GM12878 (cell line): ENCODE results near the gene MGRN1. TPM values are rescaled to one million over a fixed set of nuclear protein-coding genes. Genes with fewer than 3 reads are reported as not detected.

Experiments
- ATAC-seq: fragments of 200-7000 bp; cut with Tn5 transposase; 3 replicates; pipeline ENCODE4 v1.9.1; 2020; ENCODE audit warnings: mild to moderate bottlenecking, moderate library complexity
- Bru-seq: library from RNA; stranded (reverse); fragments of 400-500 nt; gene quantifications from one replicate; lab custom pipeline; 2021; lab: Mats Ljungman, UMichigan
- BruChase-seq, 2 experiments: library from RNA; stranded (reverse); fragments of 400-500 nt; gene quantifications; one replicate each; lab custom pipeline; 2021; lab: Mats Ljungman, UMichigan
- BruUV-seq: library from RNA; stranded (reverse); fragments of 400-500 nt; replicated peaks from 2 replicates; lab custom pipeline; 2021; lab: Mats Ljungman, UMichigan
- CTCF ChIA-PET: fragments of 300-600 bp; sonication (Branson Sonifier 250); formaldehyde crosslinking; extraction: SDS; loops from one replicate; lab custom pipeline; 2021; ENCODE audit warnings: inconsistent platforms; lab: Yijun Ruan, JAX
- POLR2A ChIA-PET: fragments of 350-600 bp; formaldehyde crosslinking; extraction: SDS; loops from one replicate; lab custom pipeline; 2021; ENCODE audit warnings: inconsistent platforms; lab: Charles Lee
- RAD21 ChIA-PET: fragments of 300-600 bp; sonication (Branson Sonifier 250); formaldehyde crosslinking; loops from one replicate; lab custom pipeline; 2023; ENCODE audit warnings: antibody characterized with exemption; ENCODE audit not compliant: unreplicated experiment; lab: Charles Lee
- SMC1A ChIA-PET: fragments of 300-600 bp; sonication (Branson Sonifier 250); formaldehyde crosslinking; loops from one replicate; lab custom pipeline; 2023; ENCODE audit not compliant: unreplicated experiment, uncharacterized antibody; lab: Charles Lee
- DNase-seq: peaks from one replicate; pipeline ENCODE4 v3.0.0-alpha.2; 2011; ENCODE audit warnings: low read depth, low spot score
- FAIRE-seq: peaks from 3 replicates; lab custom pipeline; 2011; peaks lifted over from hg19 to GRCh38; lab: Jason Lieb, UNC
- H2AFZ ChIP-seq: 2 replicates; pipeline ENCODE4 v1.6.0; 2011; ENCODE audit warnings: low read depth, low read length, control low read depth; ENCODE audit not compliant: control insufficient read depth
- H3K27ac ChIP-seq: 2 replicates; pipeline ENCODE4 v1.5.1; 2011; ENCODE audit warnings: control low read depth; ENCODE audit not compliant: control insufficient read depth, insufficient read depth
- H3K27me3 ChIP-seq, 2 experiments: replicated peaks in 1 of 2; 2 replicates each; pipeline versions ENCODE4 v1.6.0 to v1.6.1; 2011; ENCODE audit warnings: low read length in 1 of 2; ENCODE audit not compliant: control insufficient read depth in 2 of 2, insufficient read depth in 2 of 2
- H3K36me3 ChIP-seq, 2 experiments: 2 replicates each; pipeline ENCODE4 v1.5.1; 2011; ENCODE audit warnings: low read length in 1 of 2; ENCODE audit not compliant: control insufficient read depth in 2 of 2, insufficient read depth in 2 of 2
- H3K4me1 ChIP-seq: 2 replicates; pipeline ENCODE4 v1.6.1; 2011; ENCODE audit warnings: mild to moderate bottlenecking, low read length, moderate library complexity, mixed read lengths; ENCODE audit not compliant: control insufficient read depth, insufficient read depth
- H3K4me2 ChIP-seq: 2 replicates; pipeline ENCODE4 v1.6.0; 2011; ENCODE audit warnings: control low read depth; ENCODE audit not compliant: control insufficient read depth, insufficient read depth
- H3K4me3 ChIP-seq: fragments of 200-600 bp; sonication (generic); 2 replicates; pipeline ENCODE4 v1.5.1; 2016
- H3K79me2 ChIP-seq: 2 replicates; pipeline ENCODE4 v1.6.0; 2011; ENCODE audit warnings: low read length; ENCODE audit not compliant: control insufficient read depth, insufficient read depth
- H3K9ac ChIP-seq: 2 replicates; pipeline ENCODE4 v1.8.0; 2011; ENCODE audit warnings: low read length, control low read depth, mixed read lengths; ENCODE audit not compliant: control insufficient read depth, insufficient read depth
- H3K9me3 ChIP-seq: replicated peaks from 3 replicates; pipeline ENCODE4 v1.5.1; 2011; ENCODE audit warnings: mild to moderate bottlenecking, low read length; ENCODE audit not compliant: control insufficient read depth, insufficient read depth
- H4K20me1 ChIP-seq: 2 replicates; pipeline ENCODE4 v1.6.0; 2011; ENCODE audit not compliant: control insufficient read depth, insufficient read depth
- BACH1 ChIP-seq: fragments of 450-650 bp; IDR thresholded peaks from 2 replicates; pipeline ENCODE4 v1.6.1; 2017; ENCODE audit warnings: mild to moderate bottlenecking, borderline replicate concordance
- HDAC2 ChIP-seq: fragments of 200-600 bp; sonication (generic); IDR thresholded peaks from 2 replicates; pipeline ENCODE4 v1.6.1; 2017
- NR2C2 ChIP-seq: IDR thresholded peaks from 2 replicates; pipeline ENCODE4 v1.6.1; 2011; ENCODE audit warnings: borderline replicate concordance, low read depth; ENCODE audit not compliant: control insufficient read depth, insufficient read length
- PAX8 ChIP-seq: fragments of 450-650 bp; IDR thresholded peaks from 2 replicates; pipeline ENCODE4 v1.6.1; 2017; ENCODE audit warnings: mild to moderate bottlenecking, moderate library complexity
- RAD51 ChIP-seq: fragments of 450-650 bp; IDR thresholded peaks from 2 replicates; pipeline ENCODE4 v1.6.1; 2016; ENCODE audit warnings: moderate library complexity, mild to moderate bottlenecking, inconsistent platforms
- RB1 ChIP-seq: fragments of 450-650 bp; formaldehyde crosslinking; IDR thresholded peaks from 2 replicates; pipeline ENCODE4 v1.6.1; 2017; ENCODE audit warnings: mild to moderate bottlenecking, borderline replicate concordance
- TCF7 ChIP-seq: IDR thresholded peaks from 2 replicates; pipeline ENCODE4 v1.6.1; 2014; ENCODE audit warnings: antibody characterized with exemption, borderline replicate concordance
- WGBS: methylation state at CpG from one replicate; pipeline ENCODE4 v1.1.6; 2016; ENCODE audit warnings: low lambda C conversion rate; ENCODE audit not compliant: insufficient replicate concordance, insufficient coverage; ENCODE audit errors: missing lambda C conversion rate; 5-methylcytosine and 5-hydroxymethylcytosine counted together
- in situ Hi-C: fragments of 300-500 bp; cut with MboI; formaldehyde crosslinking; loops from 9 replicates; pipeline ENCODE4 v1.14.3; 2018; ENCODE audit warnings: mixed read lengths
- intact Hi-C: fragments of 100-400 bp; cut with micrococcal nuclease; formaldehyde crosslinking; loops from one replicate; pipeline ENCODE4 v1.14.2; 2022; ENCODE audit not compliant: unreplicated experiment
- long read RNA-seq, 2 experiments: library from polyadenylated mRNA; unstranded; transcript quantifications; one replicate each; pipeline ENCODE4 v2.0.0, GENCODE V29; 2019 to 2020
- polyA minus RNA-seq, 3 experiments: library from RNA; depleted of rRNA, polyadenylated mRNA; stranded (reverse); fragments of >200 nt; gene quantifications; 2 replicates each; pipeline ENCODE4 v1.2.3, GENCODE V29; 2011
- polyA plus RNA-seq, 11 experiments: library from polyadenylated mRNA; depleted of rRNA in 4 of 11; unstranded in 6 of 11; stranded (reverse) in 5 of 11; fragments of >200 nt; fragmentation: Nextera tagmentation in 4 of 11; fragmentation: Illumina TruSeq in 1 of 11; extraction: Ambion mirVana in 4 of 11; extraction: Trizol in 1 of 11; gene quantifications; 1 replicate in 1 of 11; 2 replicates in 10 of 11; pipeline versions ENCODE4 v1.2.1 to v1.2.3, GENCODE V29; 2011 to 2016; ENCODE audit warnings: inconsistent platforms in 2 of 11, missing spikeins in 2 of 11, low read depth in 1 of 11
- total RNA-seq, 4 experiments: library from RNA; depleted of rRNA in 3 of 4; stranded (reverse); fragments of >200 nt in 3 of 4; fragmentation: Illumina TruSeq in 1 of 4; extraction: Trizol in 1 of 4; gene quantifications; 2 replicates each; pipeline versions ENCODE4 v1.2.1 to v1.2.3, GENCODE V29; 2013 to 2021
- TF ChIP-seq, protein P1 (sequence below): fragments of 450-650 bp; IDR thresholded peaks from 2 replicates; pipeline ENCODE4 v1.6.1; 2016; ENCODE audit warnings: mild to moderate bottlenecking, moderate library complexity, borderline replicate concordance
- TF ChIP-seq, protein P2 (sequence below): IDR thresholded peaks from 2 replicates; pipeline ENCODE4 v1.6.1; 2011; ENCODE audit warnings: low read depth, low read length, improper control_type of control experiment, borderline replicate concordance

Gene MGRN1
- total RNA-seq (2013; cell fraction: nucleolus; rRNA removed): 99.4 and 104 TPM in 2 replicates
- total RNA-seq (2014; rRNA removed): 19.3 and 23.4 TPM in 2 replicates
- 6.4 and 9.4 TPM in 2 replicates for total RNA-seq (2014; rRNA removed; fragmentation: Illumina TruSeq; extraction: Trizol)
- total RNA-seq (2021): 77.1 and 86.7 TPM in 2 replicates
- 15.2 TPM for polyA plus RNA-seq (2011; ENCODE audit: low read depth)
- 2.6 and 4.0 TPM in 2 replicates for polyA plus RNA-seq (2011; rRNA removed)
- polyA plus RNA-seq (2011; cell fraction: cytosol; rRNA removed): 7.5 and 11.1 TPM in 2 replicates
- 29.8 and 52.4 TPM in 2 replicates for polyA plus RNA-seq (2011; cell fraction: nucleus; rRNA removed)
- polyA plus RNA-seq (2012): 35.9 and 43.4 TPM in 2 replicates
- polyA plus RNA-seq (2014; fragmentation: Illumina TruSeq; extraction: Trizol): 7.9 and 12.7 TPM in 2 replicates
- polyA plus RNA-seq (2014; fragmentation: Nextera tagmentation; extraction: Ambion mirVana): under 1 TPM; 0.35 to 0.77 TPM
- polyA plus RNA-seq (2014; rRNA removed): 24.3 and 32.9 TPM in 2 replicates
- 10 to 100 TPM; 16.6 to 17.7 TPM for polyA plus RNA-seq (2016; fragmentation: Nextera tagmentation; extraction: Ambion mirVana)
- polyA minus RNA-seq (2011; rRNA and poly(A)+ RNA removed): 10.5 and 20.3 TPM in 2 replicates
- polyA minus RNA-seq (2011; cell fraction: cytosol; rRNA and poly(A)+ RNA removed): 16.2 and 17.4 TPM in 2 replicates
- polyA minus RNA-seq (2011; cell fraction: nucleus; rRNA and poly(A)+ RNA removed): 15.1 and 27.0 TPM in 2 replicates
- Bru-seq, nascent RNA: percentile 75 among the genes with signal in this experiment
- percentile 84 among the genes with signal in this experiment for BruChase-seq, experiment 1, labeled RNA remaining after a 6-hour chase
- BruChase-seq, experiment 2, labeled RNA remaining after a 2-hour chase: percentile 79 among the genes with signal in this experiment
- long read RNA-seq, experiment 1, partial matches to known transcripts: 0 of 2 reads
- long read RNA-seq, experiment 1, other reads (novel, unspliced or antisense): 1 of 2 reads
- long read RNA-seq, experiment 2, partial matches to known transcripts: 0 of 2 reads
- long read RNA-seq, experiment 2, other reads (novel, unspliced or antisense): 2 of 2 reads

DNA sequence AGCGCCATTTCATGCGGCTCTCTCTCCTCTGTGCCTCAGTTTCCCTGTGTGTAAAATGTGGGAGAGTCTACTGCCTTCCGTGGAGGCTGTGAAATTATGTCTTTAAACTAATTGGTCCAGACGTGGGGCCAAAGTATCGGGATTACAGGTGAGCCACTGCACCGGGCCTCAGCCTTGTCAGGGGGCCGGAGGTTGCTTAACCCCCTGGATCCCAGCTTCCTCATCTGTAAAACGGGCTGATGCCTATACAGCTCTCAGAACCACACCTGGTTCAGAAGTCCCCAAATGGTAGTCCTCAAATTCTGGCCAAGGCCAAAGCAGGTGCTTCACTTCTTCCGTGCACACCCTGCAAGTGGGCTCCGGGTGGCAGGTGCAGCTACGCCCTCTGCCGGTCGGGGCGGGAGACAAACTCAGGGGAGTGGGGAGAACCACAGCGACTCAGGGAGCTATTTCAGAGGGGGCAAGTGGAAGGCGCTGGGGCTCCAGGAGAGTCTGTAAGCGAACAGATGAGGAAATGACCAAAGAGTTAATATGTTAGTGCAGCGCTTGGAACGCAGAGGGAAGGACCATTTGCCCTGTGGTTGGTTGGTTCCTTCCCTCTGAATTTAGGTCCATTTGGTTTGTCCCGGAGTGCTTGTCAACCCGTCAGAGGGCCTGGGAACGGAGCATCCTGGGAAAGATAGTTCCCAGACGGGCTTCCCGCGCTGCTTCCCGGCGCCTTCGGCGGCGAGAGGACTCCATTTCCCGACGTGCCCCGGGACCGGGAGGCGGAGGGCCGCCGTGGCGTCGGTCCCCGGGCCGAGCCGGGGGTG, at the start of gene MGRN1:
MGRN1 (plus strand) TSS at position 812 of the 812 bp plus-strand sequence. CDS start 135 bp downstream, outside the sequence.
- in situ Hi-C loops: no loop called here
- TF ChIP-seq TCF7: no peak
- TF ChIP-seq RB1: 0 out of 2 replicates have a peak, but pooled peaks have one; percentile 74
- no peak for TF ChIP-seq PAX8
- no peak for TF ChIP-seq NR2C2
- TF ChIP-seq RAD51: peak; percentile 38; the same call in 1 of the 2 replicates
- TF ChIP-seq BACH1: no peak
- TF ChIP-seq, protein P1, sequence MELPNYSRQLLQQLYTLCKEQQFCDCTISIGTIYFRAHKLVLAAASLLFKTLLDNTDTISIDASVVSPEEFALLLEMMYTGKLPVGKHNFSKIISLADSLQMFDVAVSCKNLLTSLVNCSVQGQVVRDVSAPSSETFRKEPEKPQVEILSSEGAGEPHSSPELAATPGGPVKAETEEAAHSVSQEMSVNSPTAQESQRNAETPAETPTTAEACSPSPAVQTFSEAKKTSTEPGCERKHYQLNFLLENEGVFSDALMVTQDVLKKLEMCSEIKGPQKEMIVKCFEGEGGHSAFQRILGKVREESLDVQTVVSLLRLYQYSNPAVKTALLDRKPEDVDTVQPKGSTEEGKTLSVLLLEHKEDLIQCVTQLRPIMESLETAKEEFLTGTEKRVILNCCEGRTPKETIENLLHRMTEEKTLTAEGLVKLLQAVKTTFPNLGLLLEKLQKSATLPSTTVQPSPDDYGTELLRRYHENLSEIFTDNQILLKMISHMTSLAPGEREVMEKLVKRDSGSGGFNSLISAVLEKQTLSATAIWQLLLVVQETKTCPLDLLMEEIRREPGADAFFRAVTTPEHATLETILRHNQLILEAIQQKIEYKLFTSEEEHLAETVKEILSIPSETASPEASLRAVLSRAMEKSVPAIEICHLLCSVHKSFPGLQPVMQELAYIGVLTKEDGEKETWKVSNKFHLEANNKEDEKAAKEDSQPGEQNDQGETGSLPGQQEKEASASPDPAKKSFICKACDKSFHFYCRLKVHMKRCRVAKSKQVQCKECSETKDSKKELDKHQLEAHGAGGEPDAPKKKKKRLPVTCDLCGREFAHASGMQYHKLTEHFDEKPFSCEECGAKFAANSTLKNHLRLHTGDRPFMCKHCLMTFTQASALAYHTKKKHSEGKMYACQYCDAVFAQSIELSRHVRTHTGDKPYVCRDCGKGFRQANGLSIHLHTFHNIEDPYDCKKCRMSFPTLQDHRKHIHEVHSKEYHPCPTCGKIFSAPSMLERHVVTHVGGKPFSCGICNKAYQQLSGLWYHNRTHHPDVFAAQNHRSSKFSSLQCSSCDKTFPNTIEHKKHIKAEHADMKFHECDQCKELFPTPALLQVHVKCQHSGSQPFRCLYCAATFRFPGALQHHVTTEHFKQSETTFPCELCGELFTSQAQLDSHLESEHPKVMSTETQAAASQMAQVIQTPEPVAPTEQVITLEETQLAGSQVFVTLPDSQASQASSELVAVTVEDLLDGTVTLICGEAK: no peak; the same call in 1 of the 2 replicates
- no peak for TF ChIP-seq HDAC2
- TF ChIP-seq, protein P2, sequence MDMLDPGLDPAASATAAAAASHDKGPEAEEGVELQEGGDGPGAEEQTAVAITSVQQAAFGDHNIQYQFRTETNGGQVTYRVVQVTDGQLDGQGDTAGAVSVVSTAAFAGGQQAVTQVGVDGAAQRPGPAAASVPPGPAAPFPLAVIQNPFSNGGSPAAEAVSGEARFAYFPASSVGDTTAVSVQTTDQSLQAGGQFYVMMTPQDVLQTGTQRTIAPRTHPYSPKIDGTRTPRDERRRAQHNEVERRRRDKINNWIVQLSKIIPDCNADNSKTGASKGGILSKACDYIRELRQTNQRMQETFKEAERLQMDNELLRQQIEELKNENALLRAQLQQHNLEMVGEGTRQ: no peak

More for the DNA sequence above, at the start of gene MGRN1:
- DNase-seq: peak; percentile 96
- intact Hi-C loops: no loop called here
- Histone ChIP-seq H3K4me3 (peak within 1 kb of the TSS; percentile 86), H2AFZ (peak within 1 kb of the TSS; percentile 99), H3K4me2 (peak within 1 kb of the TSS; percentile 93), H3K27me3 (no peaks in the 10 kb centered on the region), H3K79me2 (peaks cover 40% of the 10 kb centered on the region), H3K27ac (peak within 1 kb of the TSS; percentile 97), H3K9ac (peak within 1 kb of the TSS; percentile 86), H3K4me1 (peaks cover 16% of the 10 kb centered on the region), H4K20me1 (no peaks in the 10 kb centered on the region), H3K36me3 (0 out of 4 replicates have a peak, but pooled peaks cover 0 to 2% of the 10 kb centered on the region in 2 experiments), H3K9me3 (no peaks in the 10 kb centered on the region; the same call in 2 of the 3 replicates)
- ChIA-PET POLR2A (interaction anchor here (0.5 to 2.7 kb wide), 6 partner anchors 8 to 144 kb away, joined by 3 to 25 read pairs (median 6); partner anchors contain the start of genes ANKS3 and DNAAF8), SMC1A (interaction anchor here (0.6 to 4.1 kb wide), 11 partner anchors 8 to 178 kb away, joined by 3 to 15 read pairs (median 5); partner anchors contain the start of genes ANKS3, DNAAF8 and ROGDI), CTCF (interaction anchor here (0.8 to 4.0 kb wide), 23 partner anchors 8 to 370 kb away, joined by 3 to 43 read pairs (median 4); partner anchors contain the start of genes CDIP1 and HMOX2), RAD21 (interaction anchor here (1.0 to 3.4 kb wide), 7 partner anchors 8 to 208 kb away, joined by 3 to 24 read pairs (median 7); partner anchors contain the start of genes ANKS3 and DNAAF8)
- WGBS: 12% methylated on average over 42 of the region's 42 CpGs
- ATAC-seq: peak; percentile 88
- no TSS peak for BruUV-seq
- FAIRE-seq: peak; percentile 90
